Motor neuron (in vitro differentiated cells): ENCODE results near the gene TDRD7. TPM values are rescaled to one million over a fixed set of nuclear protein-coding genes. Genes with fewer than 3 reads are reported as not detected.
A peak's percentile ranks its signal among the peaks of the same experiment; 100 is the strongest.

Experiments used
- ATAC-seq, 8 experiments: fragments of 200-7000 bp; cut with Tn5 transposase; replicated peaks in 6 of 8; 2 replicates each; pipeline ENCODE4 v1.8.0; 2021; ENCODE audit warnings: mild to moderate bottlenecking in 8 of 8, moderate library complexity in 8 of 8
- H3K27ac ChIP-seq, 2 donors: fragments of 250-450 bp; sonication (Bioruptor Pico); 2 replicates each; pipeline ENCODE4 v1.9.0; 2021; ENCODE audit warnings: antibody characterized with exemption in 2 of 2, mild to moderate bottlenecking in 2 of 2, moderate library complexity in 1 of 2
- H3K4me1 ChIP-seq, 2 donors: fragments of 250-450 bp; sonication (Bioruptor Pico); replicated peaks in 1 of 2; 2 replicates each; pipeline ENCODE4 v1.6.1; 2021; ENCODE audit warnings: antibody characterized with exemption in 2 of 2, mild to moderate bottlenecking in 2 of 2, moderate library complexity in 1 of 2
- H3K4me3 ChIP-seq, 5 donors: fragments of 250-450 bp; sonication (Bioruptor Pico); 2 replicates each; pipeline ENCODE4 v1.9.0; 2021; ENCODE audit warnings: antibody characterized with exemption in 5 of 5, mild to moderate bottlenecking in 5 of 5, moderate library complexity in 4 of 5
- WGBS, 10 experiments: fragments of 450-650 bp; shearing (Covaris generic); methylation state at CpG; one replicate each; pipeline ENCODE4 v1.0.0; 2022; 5-methylcytosine and 5-hydroxymethylcytosine counted together
- in situ Hi-C, 9 experiments: fragments of 400-800 bp; cut with MboI; loops; one replicate each; pipeline ENCODE4 v1.15.0; 2021; ENCODE audit warnings: low sequenced_read_pairs in 9 of 9, low pct_unique_long_range_greater_than_20kb in 2 of 9; ENCODE audit not compliant: unreplicated experiment in 9 of 9
- total RNA-seq, 8 experiments: library from RNA; unstranded; fragments of 300-600 nt; gene quantifications; 2 replicates each; pipeline versions ENCODE4 v1.2.3 to v1.2.4, GENCODE V29; 2022

The TDRD7 gene, protein sequence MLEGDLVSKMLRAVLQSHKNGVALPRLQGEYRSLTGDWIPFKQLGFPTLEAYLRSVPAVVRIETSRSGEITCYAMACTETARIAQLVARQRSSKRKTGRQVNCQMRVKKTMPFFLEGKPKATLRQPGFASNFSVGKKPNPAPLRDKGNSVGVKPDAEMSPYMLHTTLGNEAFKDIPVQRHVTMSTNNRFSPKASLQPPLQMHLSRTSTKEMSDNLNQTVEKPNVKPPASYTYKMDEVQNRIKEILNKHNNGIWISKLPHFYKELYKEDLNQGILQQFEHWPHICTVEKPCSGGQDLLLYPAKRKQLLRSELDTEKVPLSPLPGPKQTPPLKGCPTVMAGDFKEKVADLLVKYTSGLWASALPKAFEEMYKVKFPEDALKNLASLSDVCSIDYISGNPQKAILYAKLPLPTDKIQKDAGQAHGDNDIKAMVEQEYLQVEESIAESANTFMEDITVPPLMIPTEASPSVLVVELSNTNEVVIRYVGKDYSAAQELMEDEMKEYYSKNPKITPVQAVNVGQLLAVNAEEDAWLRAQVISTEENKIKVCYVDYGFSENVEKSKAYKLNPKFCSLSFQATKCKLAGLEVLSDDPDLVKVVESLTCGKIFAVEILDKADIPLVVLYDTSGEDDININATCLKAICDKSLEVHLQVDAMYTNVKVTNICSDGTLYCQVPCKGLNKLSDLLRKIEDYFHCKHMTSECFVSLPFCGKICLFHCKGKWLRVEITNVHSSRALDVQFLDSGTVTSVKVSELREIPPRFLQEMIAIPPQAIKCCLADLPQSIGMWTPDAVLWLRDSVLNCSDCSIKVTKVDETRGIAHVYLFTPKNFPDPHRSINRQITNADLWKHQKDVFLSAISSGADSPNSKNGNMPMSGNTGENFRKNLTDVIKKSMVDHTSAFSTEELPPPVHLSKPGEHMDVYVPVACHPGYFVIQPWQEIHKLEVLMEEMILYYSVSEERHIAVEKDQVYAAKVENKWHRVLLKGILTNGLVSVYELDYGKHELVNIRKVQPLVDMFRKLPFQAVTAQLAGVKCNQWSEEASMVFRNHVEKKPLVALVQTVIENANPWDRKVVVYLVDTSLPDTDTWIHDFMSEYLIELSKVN
- total RNA-seq, result 10 to 100 TPM in 3 of 8 experiments, 1 to 10 TPM in 5; 2.0 to 55.6 (median 4.3) TPM

DNA sequence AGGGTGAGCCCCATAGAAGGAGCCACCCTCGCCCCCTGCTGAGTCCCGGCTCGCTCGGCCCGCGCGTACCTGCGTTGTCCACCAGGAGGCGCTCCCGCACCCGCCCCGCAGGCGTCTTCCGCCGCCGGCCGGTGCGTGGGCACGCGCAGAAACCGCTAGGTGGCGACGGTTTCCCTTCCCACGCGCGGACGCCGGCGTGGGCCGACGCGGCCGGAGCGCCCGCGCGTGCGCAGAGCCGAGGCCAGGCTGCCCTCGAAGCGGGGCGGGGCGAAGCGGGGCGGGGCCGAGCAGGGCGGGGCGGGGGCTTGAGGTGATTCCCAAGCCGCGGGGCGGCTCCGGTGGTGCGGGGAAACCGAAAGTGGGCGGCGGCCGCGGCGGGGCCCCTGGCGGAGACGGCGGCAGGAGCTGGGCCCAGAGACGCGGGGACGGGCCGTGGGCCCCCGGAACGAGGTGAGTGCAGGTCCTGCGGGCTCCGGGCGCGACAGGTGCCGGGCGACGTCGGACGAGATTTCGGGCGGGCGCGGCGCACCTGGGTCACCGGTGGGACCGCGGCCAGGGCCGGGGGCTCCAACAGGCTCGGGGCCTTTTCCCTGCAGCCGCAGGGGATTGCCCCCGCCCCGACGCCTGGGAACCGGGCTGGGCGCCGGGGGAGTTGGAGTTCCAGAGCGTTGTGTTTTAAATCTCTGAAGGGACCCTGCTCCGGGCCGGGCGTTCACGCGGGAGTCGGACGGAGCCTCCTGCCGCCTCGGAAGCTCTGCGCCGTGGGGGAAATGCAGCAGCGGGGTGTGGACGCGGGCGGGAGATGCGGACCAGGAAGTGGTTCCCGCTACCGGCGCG, at the start of gene TDRD7:
Gene TDRD7 (plus strand): TSS at position 308 of the 837 bp plus-strand sequence. CDS start 16,370 bp downstream, outside the sequence.
- Histone ChIP-seq H3K27ac (no peak within 1 kb of the TSS), H3K4me1 (peaks cover 0 to 3% of the 10 kb centered on the region in 2 donors), H3K4me3 (peak within 1 kb of the TSS; percentile 69 to 85 (median 73))
- in situ Hi-C loops, result loop anchor here in 2 of 9 experiments (10.0 to 25.0 kb wide), 2 partner anchors 203 to 550 kb away; partner anchors contain the start of gene ZNF782 (in 1 of the 2)
- 0 to 3% (median 2%) methylated on average over 1 to 11 of the region's 115 CpGs; no CpG with 5 or more reads in 5 of the 10 experiments for WGBS, 10 experiments
- ATAC-seq, result peak; percentile 84 to 95 (median 91)

DNA sequence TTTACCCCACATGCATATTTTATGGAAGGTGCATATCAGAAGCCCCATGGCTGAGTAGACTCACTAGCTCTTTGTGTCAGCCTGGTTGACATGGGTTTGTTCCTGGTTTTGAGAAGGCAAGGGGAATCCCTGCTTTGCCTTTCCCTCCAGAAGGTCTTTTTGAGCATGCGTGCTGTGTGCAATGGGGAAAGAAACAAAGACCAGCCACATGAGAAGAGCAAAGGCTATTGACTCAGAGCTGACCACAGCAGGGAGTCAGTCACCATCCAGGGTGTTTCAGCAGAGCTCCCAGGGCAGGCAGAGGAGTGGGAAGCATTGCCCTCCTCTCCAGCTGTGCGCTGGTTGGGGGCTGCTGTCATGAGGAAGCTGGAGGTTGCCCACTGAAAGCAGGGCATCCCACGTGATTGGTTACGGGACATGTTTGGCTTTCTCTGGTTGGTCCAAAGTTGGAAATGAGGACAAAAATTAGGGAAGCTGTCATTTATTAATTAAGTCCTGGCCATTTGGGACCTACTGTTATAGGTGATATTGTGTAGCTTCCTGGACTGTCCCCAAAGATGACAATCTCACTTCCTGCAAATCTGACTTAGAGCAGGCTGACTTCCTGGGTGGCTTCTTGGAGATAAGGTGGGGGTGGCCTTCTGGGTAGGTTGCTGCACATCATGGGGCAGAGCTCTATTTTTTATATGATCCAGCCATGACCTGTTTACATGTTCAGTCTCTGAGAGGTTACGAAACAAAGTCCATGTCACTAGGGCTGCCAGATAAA, 48.9 kb upstream of the TDRD7 start:
- no peak overlapping the region for H3K4me3 ChIP-seq
- H3K27ac ChIP-seq, result no peak overlapping the region
- WGBS, 10 experiments, result 60 to 93% (median 76%) methylated on average over 1 to 4 of the region's 5 CpGs; no CpG with 5 or more reads in 5 of the 10 experiments
- ATAC-seq, result no peak
- in situ Hi-C loops, result no loop called here
- H3K4me1 ChIP-seq, result no peaks in the 10 kb centered on the region

- ATAC-seq, result no peak
- Histone ChIP-seq H3K4me1 (no peaks in the 10 kb centered on the region), H3K27ac (no peak overlapping the region), H3K4me3 (no peak overlapping the region)
- 38 to 100% (median 81%) methylated on average over 1 to 7 of the region's 11 CpGs; no CpG with 5 or more reads in 2 of the 10 experiments for WGBS, 10 experiments
- in situ Hi-C loops, result no loop called here
These were observed 48.1 kb upstream of the TDRD7 start for GRCh38 chr9:97363661-97364299.

GRCh38 chr9:97364769-97365490, 47.0 kb upstream of the TDRD7 start:
- in situ Hi-C loops, result no loop called here
- H3K27ac ChIP-seq, result no peak overlapping the region

DNA sequence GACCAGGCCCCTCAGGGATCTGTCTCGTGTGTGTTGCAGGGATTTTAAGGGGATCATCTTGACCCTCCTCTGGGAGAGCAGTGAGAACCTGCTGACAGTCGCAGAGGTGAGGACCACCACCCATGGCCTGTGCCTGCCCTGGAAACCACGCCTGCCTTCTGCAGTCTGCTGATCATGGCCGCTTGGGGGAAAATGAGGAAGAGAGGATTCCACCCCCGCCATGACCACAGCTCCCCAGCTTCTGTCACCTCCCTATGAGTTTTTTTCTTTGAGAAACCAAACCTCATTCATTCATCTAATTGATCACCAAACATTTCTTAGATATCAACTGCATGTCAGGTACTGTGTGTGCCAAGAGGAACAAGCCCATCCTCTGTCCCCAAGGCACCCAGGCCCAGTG, 46.3 kb upstream of the TDRD7 start:
- WGBS, 10 experiments, result 88 to 93% (median 90%) methylated on average over 1 to 5 of the region's 5 CpGs; no CpG with 5 or more reads in 5 of the 10 experiments
- H3K4me3 ChIP-seq, result no peak overlapping the region
- H3K27ac ChIP-seq, result no peak overlapping the region
- H3K4me1 ChIP-seq, result no peaks in the 10 kb centered on the region
- in situ Hi-C loops, result no loop called here
- no peak for ATAC-seq

More at GRCh38 chr9:97364769-97365490, 47.0 kb upstream of the TDRD7 start:
- H3K4me3 ChIP-seq, result no peak overlapping the region
- no peak for ATAC-seq
- no peaks in the 10 kb centered on the region for H3K4me1 ChIP-seq
- WGBS, 10 experiments, result 33 to 100% (median 84%) methylated on average over 1 to 7 of the region's 8 CpGs

- no peak overlapping the region for H3K4me3 ChIP-seq
- 70 to 100% (median 92%) methylated on average over 2 to 10 of the region's 10 CpGs; no CpG with 5 or more reads in 3 of the 10 experiments for WGBS, 10 experiments
- ATAC-seq, result no peak
- H3K27ac ChIP-seq, result no peak overlapping the region
- in situ Hi-C loops, result no loop called here
- no peaks in the 10 kb centered on the region for H3K4me1 ChIP-seq
These were observed 45.4 kb upstream of the TDRD7 start for GRCh38 chr9:97366476-97366875.

- Histone ChIP-seq H3K4me3 (no peak overlapping the region), H3K27ac (no peak overlapping the region), H3K4me1 (no peaks in the 10 kb centered on the region)
- no peak for ATAC-seq
- in situ Hi-C loops, result no loop called here
- 63 to 100% (median 85%) methylated on average over 2 of the region's 2 CpGs; no CpG with 5 or more reads in 6 of the 10 experiments for WGBS, 10 experiments
These were observed 45.0 kb upstream of the TDRD7 start for GRCh38 chr9:97366889-97367288.

DNA sequence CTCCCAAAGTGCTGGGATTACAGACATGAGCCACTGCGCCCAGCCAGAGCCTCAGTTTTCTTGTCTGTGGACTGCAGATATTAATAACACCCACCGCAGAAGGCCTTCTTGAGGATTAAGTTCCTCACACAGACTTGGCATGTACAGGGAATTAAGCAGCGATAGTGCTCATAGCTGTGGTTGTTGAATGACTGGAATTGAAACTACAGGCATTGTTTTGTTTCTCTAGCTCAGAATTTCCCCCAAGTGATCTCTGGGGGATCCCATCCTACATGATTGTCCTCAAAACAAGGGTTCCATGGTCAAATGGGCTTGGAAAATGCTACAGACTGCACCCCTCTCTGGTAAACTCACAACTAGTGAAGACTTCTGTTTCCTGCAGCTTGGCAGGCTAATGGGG, 44.2 kb upstream of the TDRD7 start:
- no peak overlapping the region for H3K4me3 ChIP-seq
- no peaks in the 10 kb centered on the region for H3K4me1 ChIP-seq
- ATAC-seq, result no peak
- H3K27ac ChIP-seq, result no peak overlapping the region
- WGBS, 10 experiments, result 50 to 100% (median 100%) methylated on average over 1 to 3 of the region's 3 CpGs; no CpG with 5 or more reads in 4 of the 10 experiments
- in situ Hi-C loops, result no loop called here

DNA sequence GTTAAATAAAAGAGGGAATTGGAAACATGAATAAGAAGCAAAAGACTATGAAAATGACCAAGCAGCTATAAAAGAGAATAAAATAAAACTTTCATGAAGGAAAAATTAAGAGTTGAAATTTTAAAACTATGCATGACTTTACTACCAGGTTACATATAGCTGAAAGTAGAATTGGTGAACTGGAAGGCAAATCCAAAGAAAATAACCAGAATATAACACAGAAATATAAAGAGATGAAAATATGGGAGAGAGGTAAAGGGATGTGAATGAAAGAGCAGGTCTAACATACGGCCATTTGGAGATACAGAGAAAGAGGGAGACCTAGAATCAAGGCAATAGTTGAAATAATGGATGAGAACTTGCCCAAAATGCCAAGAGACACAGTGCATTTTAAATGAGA, 42.9 kb upstream of the TDRD7 start:
- ATAC-seq, result no peak
- H3K4me3 ChIP-seq, result no peak overlapping the region
- H3K27ac ChIP-seq, result no peak overlapping the region
- 0 to 83% (median 52%) methylated on average over 1 of the region's 1 CpG; no CpG with 5 or more reads in 2 of the 10 experiments for WGBS, 10 experiments
- in situ Hi-C loops, result no loop called here
- H3K4me1 ChIP-seq, result no peaks in the 10 kb centered on the region

- Histone ChIP-seq H3K4me3 (no peak overlapping the region), H3K27ac (no peak overlapping the region), H3K4me1 (no peaks in the 10 kb centered on the region)
- 31 to 95% (median 60%) methylated on average over 1 to 4 of the region's 6 CpGs; no CpG with 5 or more reads in 3 of the 10 experiments for WGBS, 10 experiments
- in situ Hi-C loops, result no loop called here
- peak in 3 of 8 experiments; percentile 33 to 72 (median 36) for ATAC-seq
These were observed 39.3 kb upstream of the TDRD7 start for GRCh38 chr9:97372580-97372979.

DNA sequence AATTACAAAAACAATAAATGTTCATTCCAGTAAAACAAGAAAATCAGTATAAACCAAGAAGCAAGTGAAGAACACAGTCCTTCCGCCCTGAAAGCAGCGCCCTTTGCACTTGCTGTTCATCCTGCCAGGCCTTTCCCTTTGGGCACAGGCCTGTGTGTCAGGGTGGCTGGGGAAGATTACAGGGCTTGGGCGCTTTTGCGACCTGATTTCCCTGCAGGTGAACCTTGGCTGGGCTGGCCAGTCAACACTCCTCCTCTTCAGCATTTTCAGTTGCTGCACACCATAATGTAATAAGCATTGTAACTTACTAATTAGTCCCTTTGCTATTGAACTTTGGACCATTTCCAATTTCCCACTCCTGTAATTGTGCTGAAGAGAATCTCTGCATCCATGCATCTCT, 38.6 kb upstream of the TDRD7 start:
- Histone ChIP-seq H3K27ac (no peak overlapping the region), H3K4me3 (no peak overlapping the region), H3K4me1 (no peaks in the 10 kb centered on the region)
- no peak for ATAC-seq
- in situ Hi-C loops, result no loop called here
- WGBS, 10 experiments, result 50 to 100% (median 91%) methylated on average over 1 to 4 of the region's 4 CpGs; no CpG with 5 or more reads in 2 of the 10 experiments
